ENCODE data around the gene GAPDHS.

The GAPDHS gene

GRCh38 chr19:35557539-35558399, 24.5 kb downstream of the GAPDHS start:
- peak; percentile 21 for DNase-seq (ENCODE audit: low read depth)

GRCh38 chr19:35558400-35559280, 25.4 kb downstream of the GAPDHS start:
- no peak for DNase-seq (ENCODE audit: low read depth)

- no peak for DNase-seq (ENCODE audit: low read depth)
These were observed 26.0 kb downstream of the GAPDHS start for GRCh38 chr19:35559281-35559659.

DNA sequence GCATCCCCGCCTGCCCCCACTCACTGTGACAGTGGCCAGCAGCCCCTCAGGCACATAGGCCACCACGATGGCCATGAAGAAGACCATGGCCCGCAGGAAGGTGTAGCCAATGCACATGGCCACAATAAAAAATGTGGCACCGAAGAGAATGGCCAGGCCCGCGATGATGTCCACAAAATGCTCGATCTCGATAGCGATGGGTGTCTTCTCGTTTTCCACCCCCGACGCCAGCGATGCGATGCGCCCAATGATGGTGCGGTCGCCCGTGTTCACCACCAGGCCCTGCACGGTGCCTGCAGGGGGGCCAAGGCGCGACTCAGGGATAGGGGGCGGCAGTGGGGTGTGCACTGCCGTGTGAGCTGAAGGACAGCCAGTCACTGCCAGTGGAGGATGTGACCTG, 26.5 kb downstream of the GAPDHS start:
- DNase-seq (ENCODE audit: low read depth) = no peak

DNA sequence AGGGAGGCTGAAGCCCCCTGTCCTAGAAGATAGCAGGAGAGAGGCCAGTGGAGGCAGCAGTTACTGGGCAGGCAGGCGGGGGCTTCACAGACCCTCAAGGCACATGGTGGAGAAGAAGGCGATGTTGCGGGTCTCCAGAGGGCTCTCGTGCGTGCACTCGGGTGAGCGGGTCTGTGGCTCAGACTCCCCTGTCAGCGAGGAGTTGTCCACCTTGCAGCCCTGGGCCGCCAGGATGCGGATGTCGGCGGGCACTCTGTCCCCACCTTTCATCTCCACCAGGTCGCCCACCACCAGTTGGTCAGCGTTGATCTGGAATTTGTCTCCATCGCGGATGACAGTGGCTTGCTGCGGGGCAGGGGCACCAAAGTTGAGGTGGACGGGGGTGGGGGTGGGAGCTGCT, 27.0 kb downstream of the GAPDHS start:
- DNase-seq (ENCODE audit: low read depth) = no peak

DNA sequence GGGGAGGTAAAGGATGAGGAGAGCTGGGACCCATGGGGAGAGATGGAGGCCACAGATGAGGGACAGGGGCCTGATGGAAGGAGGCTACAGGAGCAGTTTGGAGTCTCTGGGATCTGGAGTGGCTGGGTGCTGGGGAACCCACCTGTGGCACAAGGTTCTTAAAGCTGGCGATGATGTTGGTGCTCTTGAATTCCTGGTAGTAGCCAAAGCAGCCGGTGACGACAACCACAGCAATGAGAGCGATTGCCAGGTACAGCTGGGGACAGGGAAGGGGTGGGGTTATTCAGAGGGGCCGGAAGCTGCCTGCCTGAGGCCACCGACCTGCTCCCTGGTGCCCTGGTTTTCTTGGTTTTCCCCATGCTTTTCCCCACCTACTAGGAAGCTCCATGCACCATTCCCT, 27.4 kb downstream of the GAPDHS start:
- no peak for DNase-seq (ENCODE audit: low read depth)

GRCh38 chr19:35561436-35561835, 28.2 kb downstream of the GAPDHS start:
- no peak for DNase-seq (ENCODE audit: low read depth)

DNA sequence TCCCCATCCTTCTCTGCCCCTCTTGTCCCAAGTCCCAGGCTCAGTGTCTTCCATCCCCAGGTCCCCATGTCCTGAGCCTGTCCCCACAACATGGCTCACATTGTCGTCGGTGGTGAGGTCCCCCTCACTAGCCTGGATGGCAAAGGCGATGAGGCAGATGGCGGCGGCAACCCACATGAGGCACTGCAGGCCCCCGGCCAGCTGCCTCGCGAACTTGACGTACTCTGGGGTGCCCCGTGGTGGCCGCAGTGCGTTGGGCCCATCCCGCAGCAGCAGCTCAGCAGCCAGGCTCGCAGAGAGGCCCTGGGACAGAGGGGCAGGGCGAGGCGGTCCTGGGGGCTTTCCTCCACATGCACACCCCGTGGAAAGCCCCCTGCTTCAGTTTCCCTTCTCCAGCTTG, 29.1 kb downstream of the GAPDHS start:
- no peak for DNase-seq (ENCODE audit: low read depth)

- DNase-seq (ENCODE audit: low read depth) = no peak
These were observed 29.5 kb downstream of the GAPDHS start for GRCh38 chr19:35562776-35563175.

DNA sequence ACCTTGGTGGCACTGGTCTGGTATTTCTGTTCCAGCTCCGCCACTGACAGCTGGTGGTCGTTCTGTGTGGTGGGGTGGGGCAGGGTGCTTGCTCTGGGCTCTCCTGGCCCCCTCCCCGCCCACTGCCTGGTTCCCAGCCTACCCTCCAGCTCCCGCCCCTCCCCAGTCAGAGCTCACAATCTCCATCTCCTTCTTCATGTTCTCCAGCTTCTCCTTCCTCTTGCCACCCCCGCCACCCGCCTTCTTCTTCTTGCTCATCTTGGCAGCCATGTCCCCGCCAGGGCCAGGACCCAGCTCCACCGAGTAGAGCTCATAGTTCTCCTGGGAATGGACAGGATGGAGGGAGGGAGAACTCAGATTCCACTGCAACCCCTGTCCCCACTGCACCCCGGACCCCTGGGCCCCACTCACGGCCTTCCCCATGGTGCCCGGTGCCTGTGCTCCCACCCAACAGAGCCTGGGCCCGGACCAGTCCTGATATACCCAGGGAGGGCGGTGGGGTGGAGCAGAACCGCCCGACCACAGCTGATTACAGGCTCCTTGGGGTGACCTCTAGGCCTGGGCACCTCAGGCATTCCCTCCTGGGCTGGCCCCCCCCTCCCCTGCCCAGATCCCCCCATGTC, 30.1 kb downstream of the GAPDHS start, which contains the start of gene ATP4A:
ATP4A (minus strand) TSS at position 452 of the 623 bp plus-strand sequence; CDS start at position 423, 29 bp downstream.
- no peak for DNase-seq (ENCODE audit: low read depth)

- DNase-seq (ENCODE audit: low read depth) = no peak
These were observed 32.0 kb downstream of the GAPDHS start for GRCh38 chr19:35565016-35565856.

DNA sequence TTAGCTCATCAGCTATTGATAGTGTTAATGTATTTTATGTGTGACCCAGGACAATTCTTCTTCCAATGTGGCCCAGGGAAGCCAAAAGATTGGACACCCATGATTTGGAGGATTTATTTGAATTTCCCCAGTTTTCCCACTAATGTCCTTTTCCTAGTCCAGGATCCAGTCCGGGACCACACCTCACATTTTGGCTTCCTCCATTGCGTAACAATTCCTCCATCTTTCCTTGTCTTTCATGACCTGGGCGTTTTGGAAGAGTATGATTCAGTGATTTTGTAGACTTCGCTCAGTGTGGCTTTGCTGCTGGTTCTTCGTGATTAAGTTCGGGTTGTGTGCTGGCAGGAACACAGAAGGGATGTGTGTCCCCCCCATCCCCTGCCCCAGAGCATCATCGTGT, 33.5 kb downstream of the GAPDHS start:
- no peak for DNase-seq (ENCODE audit: low read depth)

- no peak for DNase-seq (ENCODE audit: low read depth)
These were observed 36.1 kb downstream of the GAPDHS start for GRCh38 chr19:35569281-35569781.

GRCh38 chr19:35571406-35571965, 38.2 kb downstream of the GAPDHS start:
- no peak for DNase-seq (ENCODE audit: low read depth)

- no peak for DNase-seq (ENCODE audit: low read depth)
These were observed 44.7 kb downstream of the GAPDHS start for GRCh38 chr19:35577918-35578317.

- DNase-seq (ENCODE audit: low read depth) = no peak
These were observed 45.5 kb downstream of the GAPDHS start for GRCh38 chr19:35578707-35579106.

GRCh38 chr19:35582760-35583159, 49.5 kb downstream of the GAPDHS start:
- DNase-seq (ENCODE audit: low read depth) = no peak

- DNase-seq (ENCODE audit: low read depth) = no peak
These were observed 52.6 kb downstream of the GAPDHS start, which contains the start of gene PMIS2 for GRCh38 chr19:35585848-35586247. Gene PMIS2, plus strand, starts transcription at chr19:35586173. Its CDS starts 87 bp downstream, at chr19:35586260.

DNA sequence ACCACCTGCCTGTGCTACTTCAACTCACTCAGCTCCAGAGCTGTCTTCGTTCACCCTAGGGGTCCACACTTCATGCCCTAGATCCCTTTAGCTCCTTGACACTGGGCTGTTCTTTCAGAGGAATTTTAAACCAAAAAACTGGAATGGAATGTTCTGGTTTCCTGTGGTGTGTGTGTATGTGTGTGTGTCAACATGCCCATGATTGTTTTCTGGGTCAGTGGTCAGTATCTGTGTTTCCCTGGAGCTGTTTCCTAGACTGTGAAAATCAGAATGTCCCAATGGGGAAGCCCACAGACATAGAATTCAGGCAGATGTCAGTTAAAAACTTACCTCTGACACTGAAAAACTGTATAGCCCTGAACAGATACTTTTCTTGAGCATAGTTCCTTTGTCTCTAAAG, 54.1 kb downstream of the GAPDHS start:
- DNase-seq (ENCODE audit: low read depth) = no peak

DNA sequence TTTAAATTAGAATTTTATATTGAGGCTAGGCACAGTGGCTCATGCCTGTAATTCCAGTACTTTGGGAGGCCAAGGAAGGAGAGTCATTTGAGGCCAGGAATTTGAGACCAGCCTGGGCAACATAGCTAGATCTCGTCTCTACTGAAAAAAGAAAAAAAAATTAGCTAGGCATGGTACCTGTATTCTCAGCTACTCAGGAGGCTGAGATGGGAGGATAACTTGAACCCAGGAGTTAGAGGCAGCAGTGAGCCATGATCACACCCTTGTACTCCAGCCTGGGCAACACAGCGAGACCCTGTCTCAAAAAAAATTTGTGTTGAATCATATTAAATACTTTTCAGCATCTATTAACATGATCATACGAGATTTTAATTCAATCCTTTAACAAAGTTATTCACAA, 57.6 kb downstream of the GAPDHS start:
- DNase-seq (ENCODE audit: low read depth) = no peak

- peak; percentile 35 for DNase-seq (ENCODE audit: low read depth)
These were observed 59.0 kb downstream of the GAPDHS start for GRCh38 chr19:35592226-35592625.

Data from fibroblast of the conjunctiva (primary cell).